HL-60 (cell line): ENCODE measurements around the gene RBM28.

ENCODE experiments used
- CTCF ChIP-seq: IDR thresholded peaks from one replicate; pipeline ENCODE4 v1.5.1; 2011; ENCODE audit warnings: low read length, control low read depth, inconsistent platforms; ENCODE audit not compliant: insufficient read depth
- GABPA ChIP-seq: IDR thresholded peaks from 2 replicates; pipeline ENCODE4 v1.6.1; 2012; ENCODE audit warnings: low read depth
- POLR2AphosphoS5 ChIP-seq: IDR thresholded peaks from 2 replicates; pipeline ENCODE4 v1.6.1; 2012; ENCODE audit warnings: low read depth

DNA sequence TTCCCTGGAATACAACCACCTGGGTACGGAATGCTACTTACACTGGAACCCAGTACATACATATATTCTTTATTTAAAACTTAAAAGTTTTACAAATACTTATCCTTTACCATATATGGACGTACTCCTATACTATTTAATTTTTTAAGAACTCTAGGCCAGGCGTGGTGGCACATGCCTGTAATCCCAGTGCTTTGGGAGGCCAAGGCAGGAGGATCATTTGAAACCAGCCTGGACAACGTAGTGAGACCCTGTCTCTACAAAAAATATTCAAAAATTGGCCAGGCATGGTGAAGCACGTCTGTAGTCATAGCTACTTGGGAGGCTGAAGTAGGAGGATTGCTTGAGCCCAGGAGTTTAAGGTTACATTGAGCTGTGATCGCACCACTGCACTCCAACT lies 2.0 kb downstream of the RBM28 start:
- TF ChIP-seq CTCF (no peak), GABPA (no peak), POLR2AphosphoS5 (no peak)
